Activated CD8-positive, alpha-beta memory T cell treated with anti-CD3 and anti-CD28 coated beads for 4 hours (primary cell): ENCODE results near the gene SIGLEC10.

Source experiments
- DNase-seq, 2 donors: peaks; one replicate each; pipeline ENCODE4 v3.0.0-alpha.2; 2020; ENCODE audit warnings: low read depth in 2 of 2

SIGLEC10 gene

GRCh38 chr19:51396175-51396574 lies 21.3 kb downstream of the SIGLEC10 start:
- DNase-seq: no peak

GRCh38 chr19:51394050-51394836 lies 23.2 kb downstream of the SIGLEC10 start:
- peak; percentile 70 to 83 for DNase-seq

- no peak for DNase-seq
Measured at GRCh38 chr19:51392701-51393100, 24.7 kb downstream of the SIGLEC10 start.

GRCh38 chr19:51391073-51391611 lies 26.3 kb downstream of the SIGLEC10 start:
- DNase-seq: no peak

GRCh38 chr19:51389143-51389542 lies 28.3 kb downstream of the SIGLEC10 start:
- DNase-seq: no peak

GRCh38 chr19:51387924-51388389 lies 29.5 kb downstream of the SIGLEC10 start, which contains the start of gene LIM2:
TSS of gene LIM2 (minus strand) at chr19:51387974. CDS start at chr19:51387443, 531 bp downstream.
- no peak for DNase-seq

GRCh38 chr19:51386882-51387520 lies 30.4 kb downstream of the SIGLEC10 start:
- DNase-seq: no peak

GRCh38 chr19:51382004-51382403 lies 35.4 kb downstream of the SIGLEC10 start:
- DNase-seq: no peak

GRCh38 chr19:51380379-51380778 lies 37.1 kb downstream of the SIGLEC10 start:
- DNase-seq: no peak

GRCh38 chr19:51377422-51377821 lies 40.0 kb downstream of the SIGLEC10 start:
- no peak for DNase-seq

GRCh38 chr19:51375504-51376221 lies 41.8 kb downstream of the SIGLEC10 start:
- DNase-seq: no peak

GRCh38 chr19:51372649-51373504 lies 44.6 kb downstream of the SIGLEC10 start, which contains the start of gene NKG7:
TSS of gene NKG7 (minus strand) at chr19:51372654. CDS start at chr19:51372535, 119 bp downstream.
- DNase-seq: peak; percentile 76 to 89

GRCh38 chr19:51372021-51372648 lies 45.3 kb downstream of the SIGLEC10 start:
- no peak for DNase-seq

- DNase-seq: no peak
Measured at GRCh38 chr19:51371186-51371690, 46.2 kb downstream of the SIGLEC10 start.

GRCh38 chr19:51370230-51370629 lies 47.2 kb downstream of the SIGLEC10 start:
- no peak for DNase-seq

- DNase-seq: no peak
Measured at GRCh38 chr19:51368366-51369282, 48.8 kb downstream of the SIGLEC10 start, which contains the start of gene CLDND2. TSS of gene CLDND2 (minus strand) at chr19:51369003. CDS start at chr19:51368577, 426 bp downstream.

GRCh38 chr19:51367565-51368365 lies 49.7 kb downstream of the SIGLEC10 start:
- peak; percentile 95 to 97 for DNase-seq

GRCh38 chr19:51367255-51367564 lies 50.2 kb downstream of the SIGLEC10 start:
- no peak for DNase-seq
